ENCODE measurements around the gene ZCRB1. TPM values are rescaled to one million over a fixed set of nuclear protein-coding genes. Genes with fewer than 3 reads are reported as not detected.

Gene ZCRB1
- total and polyA plus RNA-seq, 2 of the 4 experiments (the other 2 are of a cell fraction): 19.7 to 28.1 TPM

- H3K27me3 ChIP-seq (ENCODE audit: control insufficient read depth, insufficient read depth, low read length): peaks cover 3% of the 10 kb centered on the region
- ATAC-seq (ENCODE audit: low read depth) (no peak), DNase-seq (no peak)
- H4K91ac ChIP-seq (ENCODE audit: insufficient read depth, low read depth, low read length): no peak overlapping the region
- no peak overlapping the region for H2BK15ac ChIP-seq (ENCODE audit: low read depth, low read length)
- no peaks in the 10 kb centered on the region for H3K79me1 ChIP-seq (ENCODE audit: low read depth in 1 of 2, low read length in 2 of 2)
- no peak overlapping the region for H3K4ac ChIP-seq (ENCODE audit: low read depth, low read length)
- H3K56ac ChIP-seq (ENCODE audit: extremely low read depth, insufficient read depth, low read length): no peak overlapping the region
- H3K9me3 ChIP-seq (ENCODE audit: control insufficient read depth, insufficient read depth, low read length): no peaks in the 10 kb centered on the region
- no peaks in the 10 kb centered on the region for H3K9me1 ChIP-seq (ENCODE audit: insufficient read depth, low read length)
- BruUV-seq (replicated peaks): no TSS peak
- H3K36me3 ChIP-seq (ENCODE audit: control insufficient read depth, insufficient read depth, low read length): no peaks in the 10 kb centered on the region
- H3K18ac ChIP-seq (ENCODE audit: low read depth, low read length): no peak overlapping the region
- ChIA-PET POLR2A (ENCODE audit: unreplicated experiment) (no interaction called here), CTCF (no interaction called here)
- dilution Hi-C loops (cut with HindIII; ENCODE audit: low sequenced_read_pairs, unreplicated experiment) (no loop called here), in situ Hi-C loops (cut with MboI; ENCODE audit: low sequenced_read_pairs) (no loop called here), intact Hi-C loops (cut with micrococcal nuclease) (no loop called here)
- no peak overlapping the region for H2AK9ac ChIP-seq (replicated peaks; ENCODE audit: low read depth, low read length, poor library complexity)
- H2BK20ac ChIP-seq (ENCODE audit: low read depth, low read length): no peak overlapping the region
- no peak overlapping the region for H3K9ac ChIP-seq (ENCODE audit: low read depth, low read length)
- no peak overlapping the region for H4K8ac ChIP-seq (ENCODE audit: low read depth in 2 of 2, low read length in 2 of 2)
- H3K14ac ChIP-seq (replicated peaks; ENCODE audit: low read depth, low read length): no peak overlapping the region
- no peak overlapping the region for H2BK120ac ChIP-seq (ENCODE audit: low read depth, low read length)
- H4K5ac ChIP-seq (ENCODE audit: low read depth, low read length): no peak overlapping the region
- H4K20me1 ChIP-seq (ENCODE audit: insufficient read depth, low read length): no peaks in the 10 kb centered on the region
- H3K4me2 ChIP-seq (ENCODE audit: low read depth, low read length): no peak overlapping the region
- no peak overlapping the region for H2AK5ac ChIP-seq (ENCODE audit: low read depth, low read length)
- TF ChIP-seq RCOR1 (IDR thresholded peaks at IDR 0.05; ENCODE audit: insufficient replicate concordance, low read length): no peak
- no peak for TF ChIP-seq CHD1 (IDR thresholded peaks at IDR 0.05; ENCODE audit: low read depth, low read length)
- TF ChIP-seq MXI1 (IDR thresholded peaks at IDR 0.05; ENCODE audit: borderline replicate concordance, low read depth, low read length): no peak
- no peak for TF ChIP-seq CEBPB (IDR thresholded peaks at IDR 0.05; ENCODE audit: low read depth, low read length)
- TF ChIP-seq RFX5 (IDR thresholded peaks at IDR 0.05; ENCODE audit: low read depth, low read length): no peak
- no peak for TF ChIP-seq CTCF (conservative IDR thresholded peaks at IDR 0.05; ENCODE audit: low read depth, low read length)
- TF ChIP-seq FOS (IDR thresholded peaks at IDR 0.05; ENCODE audit: low read depth, low read length): no peak
- no peak for TF ChIP-seq BHLHE40 (IDR thresholded peaks at IDR 0.05; ENCODE audit: low read depth, low read length)
- TF ChIP-seq, protein P1, sequence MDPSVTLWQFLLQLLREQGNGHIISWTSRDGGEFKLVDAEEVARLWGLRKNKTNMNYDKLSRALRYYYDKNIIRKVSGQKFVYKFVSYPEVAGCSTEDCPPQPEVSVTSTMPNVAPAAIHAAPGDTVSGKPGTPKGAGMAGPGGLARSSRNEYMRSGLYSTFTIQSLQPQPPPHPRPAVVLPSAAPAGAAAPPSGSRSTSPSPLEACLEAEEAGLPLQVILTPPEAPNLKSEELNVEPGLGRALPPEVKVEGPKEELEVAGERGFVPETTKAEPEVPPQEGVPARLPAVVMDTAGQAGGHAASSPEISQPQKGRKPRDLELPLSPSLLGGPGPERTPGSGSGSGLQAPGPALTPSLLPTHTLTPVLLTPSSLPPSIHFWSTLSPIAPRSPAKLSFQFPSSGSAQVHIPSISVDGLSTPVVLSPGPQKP (IDR thresholded peaks at IDR 0.05; ENCODE audit: borderline replicate concordance, low read depth, low read length): no peak
- TF ChIP-seq MAZ (IDR thresholded peaks at IDR 0.05; ENCODE audit: borderline replicate concordance, low read depth, low read length): no peak
- no peak for TF ChIP-seq MAFK (IDR thresholded peaks at IDR 0.05; ENCODE audit: low read depth, low read length)
- TF ChIP-seq NFE2L2 (IDR thresholded peaks at IDR 0.05; ENCODE audit: low read depth, low read length): no peak
- no peak for TF ChIP-seq RAD21 (IDR thresholded peaks at IDR 0.05; ENCODE audit: low read length)
- TF ChIP-seq USF2 (IDR thresholded peaks at IDR 0.05; ENCODE audit: low read depth, low read length): no peak
- H3K4me3 ChIP-seq (ENCODE audit: insufficient read depth, low read depth, low read length): no peak overlapping the region
- H2BK5ac ChIP-seq (ENCODE audit: low read depth, low read length, poor library complexity, severe bottlenecking): no peak overlapping the region
- H3K27ac ChIP-seq (ENCODE audit: insufficient read depth, low read length): no peak overlapping the region
- no peaks in the 10 kb centered on the region for H3K4me1 ChIP-seq (ENCODE audit: control insufficient read depth, insufficient read depth, low read length)
- H2AFZ ChIP-seq (replicated peaks; ENCODE audit: low read length, poor library complexity): no peak overlapping the region
- WGBS, 2 experiments (ENCODE audit: extremely low coverage in 2 of 2, insufficient read length in 1 of 2): no CpG with 5 or more reads among the region's 2 CpGs
- H3K23ac ChIP-seq (ENCODE audit: low read depth, low read length): no peak overlapping the region
Observed at GRCh38 chr12:42282294-42282693, 43.6 kb downstream of the ZCRB1 start.

Data from IMR-90 (cell line).